Omental fat pad (tissue), 4 donors: ENCODE results near the gene TRPM8. TPM values are rescaled to one million over a fixed set of nuclear protein-coding genes. Genes with fewer than 3 reads are reported as not detected.

ENCODE experiments used
- ATAC-seq: fragments of 150-250 bp; one replicate; pipeline ENCODE4 v1.9.1; 2016; ENCODE audit warnings: mild to moderate bottlenecking, moderate library complexity; ENCODE audit not compliant: low FRiP score
- DNase-seq: peaks from one replicate; pipeline ENCODE4 v3.0.0-alpha.2; 2019; ENCODE audit warnings: low spot score
- CTCF ChIP-seq, 3 donors: fragments of 450-650 bp; IDR thresholded peaks; one replicate each; pipeline ENCODE4 v1.5.1; 2016 to 2017; ENCODE audit warnings: antibody characterized with exemption in 3 of 3, mild to moderate bottlenecking in 3 of 3, moderate library complexity in 2 of 3
- total RNA-seq, 4 donors: library from RNA; depleted of rRNA; stranded (reverse); fragments of >200 nt; gene quantifications; one replicate each; pipeline ENCODE4 v1.1.0, GENCODE V29; 2016

Gene TRPM8
- total RNA-seq, 4 donors from 2014 or later = not detected

- TF ChIP-seq CTCF (IDR thresholded peaks at IDR 0.05) = no peak
- no peak for ATAC-seq
- DNase-seq = no peak
Observed at GRCh38 chr2:233944269-233944668, 27.1 kb downstream of the TRPM8 start.

GRCh38 chr2:233944722-233945121 is 27.5 kb downstream of the TRPM8 start:
- DNase-seq = no peak
- no peak for TF ChIP-seq CTCF (IDR thresholded peaks at IDR 0.05)
- no peak for ATAC-seq

- DNase-seq = no peak
- ATAC-seq = no peak
- TF ChIP-seq CTCF (IDR thresholded peaks at IDR 0.05) = no peak
Observed at GRCh38 chr2:233945146-233945545, 28.0 kb downstream of the TRPM8 start.

GRCh38 chr2:233950078-233950825 is 33.1 kb downstream of the TRPM8 start:
- DNase-seq (no peak), ATAC-seq (no peak)
- no peak for TF ChIP-seq CTCF (IDR thresholded peaks at IDR 0.05)

- DNase-seq (no peak), ATAC-seq (no peak)
- no peak for TF ChIP-seq CTCF (IDR thresholded peaks at IDR 0.05)
Observed at GRCh38 chr2:233952335-233952734, 35.2 kb downstream of the TRPM8 start.

- DNase-seq = no peak
- no peak for ATAC-seq
- no peak for TF ChIP-seq CTCF (IDR thresholded peaks at IDR 0.05)
Observed at GRCh38 chr2:233953087-233953801, 36.1 kb downstream of the TRPM8 start.

- ATAC-seq (no peak), DNase-seq (no peak)
Observed at GRCh38 chr2:233960203-233960602, 43.0 kb downstream of the TRPM8 start.

More at GRCh38 chr2:233960203-233960602, 43.0 kb downstream of the TRPM8 start:
- TF ChIP-seq CTCF (IDR thresholded peaks at IDR 0.05) = no peak
